OCI-LY3 (cell line): ENCODE measurements around the gene B9D2.

Source experiments
- CTCF ChIP-seq: fragments of 200-600, 300-600 bp; sonication (generic); IDR thresholded peaks from 2 replicates; pipeline ENCODE4 v1.5.1; 2014; ENCODE audit warnings: antibody characterized with exemption, low read length, low read depth
- EZH2phosphoT487 ChIP-seq: fragments of 200-600 bp; shearing (Covaris generic); IDR thresholded peaks from 2 replicates; pipeline ENCODE4 v1.6.1; 2018; ENCODE audit warnings: antibody characterized with exemption, mixed run types, low read depth

DNA sequence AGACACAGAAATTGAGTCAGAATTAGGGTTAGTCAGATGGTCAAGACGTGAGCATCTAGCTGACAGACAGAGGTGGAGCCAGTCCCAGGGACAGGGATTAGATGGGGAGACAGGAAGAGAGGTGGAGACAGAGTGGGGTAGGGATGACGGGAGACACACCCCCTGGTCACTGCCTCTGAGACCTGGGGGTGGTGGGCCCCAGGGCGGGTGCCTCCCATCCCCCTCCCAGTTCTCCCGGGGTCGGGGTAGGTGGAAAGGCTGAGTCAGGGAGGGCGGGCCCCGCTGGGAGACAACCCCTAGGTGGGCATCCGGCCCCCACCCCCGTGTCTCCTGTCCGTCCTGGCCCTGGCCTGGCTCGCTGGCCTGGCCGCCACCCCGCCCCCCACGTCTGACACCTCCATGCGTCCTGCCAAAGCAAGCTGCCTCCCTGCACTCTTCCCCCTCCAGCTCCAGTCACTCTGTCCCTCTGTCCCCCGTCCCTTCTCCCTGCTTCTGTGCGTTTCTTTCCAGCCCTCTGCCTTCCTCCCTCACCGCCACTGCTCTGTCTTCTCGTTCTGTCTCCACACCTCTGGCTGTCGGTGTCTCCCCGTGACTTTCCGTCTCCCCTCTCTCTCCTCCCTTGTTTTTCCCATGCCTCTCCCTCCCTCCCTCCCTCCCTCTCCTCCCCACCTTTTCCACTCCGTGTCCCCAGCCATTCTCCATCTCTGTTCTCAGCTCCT lies 38.9 kb downstream of the B9D2 start:
- no peak for TF ChIP-seq CTCF
- TF ChIP-seq EZH2phosphoT487, result no peak
